Spinal cord (tissue), 10 donors: ENCODE measurements around the gene CEP89. TPM values are rescaled to one million over a fixed set of nuclear protein-coding genes. Genes with fewer than 3 reads are reported as not detected.

ENCODE experiments used
- DNase-seq, 6 donors: peaks; one replicate each; pipeline versions ENCODE4 v3.0.0 to v3.0.0-alpha.2; 2013 to 2015; ENCODE audit warnings: low spot score in 6 of 6, low read depth in 4 of 6
- H3K27ac ChIP-seq: one replicate; pipeline ENCODE4 v1.5.1; 2013; ENCODE audit warnings: low read depth, low read length, control low read depth
- H3K27me3 ChIP-seq: one replicate; pipeline ENCODE4 v1.6.1; 2013; ENCODE audit warnings: low read length; ENCODE audit not compliant: control insufficient read depth, insufficient read depth
- H3K36me3 ChIP-seq: one replicate; pipeline ENCODE4 v1.6.1; 2013; ENCODE audit warnings: low read length; ENCODE audit not compliant: control insufficient read depth, insufficient read depth
- H3K4me1 ChIP-seq: one replicate; pipeline ENCODE4 v1.6.1; 2013; ENCODE audit warnings: low read length; ENCODE audit not compliant: control insufficient read depth, insufficient read depth
- H3K4me3 ChIP-seq: one replicate; pipeline ENCODE4 v1.5.1; 2013; ENCODE audit warnings: low read depth, low read length, control low read depth
- H3K9me3 ChIP-seq: one replicate; pipeline ENCODE4 v1.6.1; 2013; ENCODE audit warnings: low read length; ENCODE audit not compliant: control insufficient read depth, insufficient read depth
- WGBS: methylation state at CpG from one replicate; pipeline ENCODE4 v1.1.5; 2013; ENCODE audit warnings: missing lambda C conversion rate; ENCODE audit not compliant: insufficient coverage; 5-methylcytosine and 5-hydroxymethylcytosine counted together
- polyA plus RNA-seq, 2 donors: library from polyadenylated mRNA; unstranded; fragments of 120-200 nt; gene quantifications; one replicate each; pipeline ENCODE4 v1.2.1, GENCODE V29; 2013; ENCODE audit not compliant: insufficient read length in 2 of 2
- total RNA-seq, 2 donors: library from RNA; depleted of rRNA in 1 of 2; stranded (reverse); fragments of 120-200 nt in 1 of 2; fragments of >200 nt in 1 of 2; gene quantifications; one replicate each; pipeline versions ENCODE4 v1.2.3 to v1.2.4, GENCODE V29; 2013 to 2014
- donor health status: healthy.

CEP89 gene
- total and polyA plus RNA-seq, 4 donors = 9.0 to 41.8 (median 26.3) TPM

DNA sequence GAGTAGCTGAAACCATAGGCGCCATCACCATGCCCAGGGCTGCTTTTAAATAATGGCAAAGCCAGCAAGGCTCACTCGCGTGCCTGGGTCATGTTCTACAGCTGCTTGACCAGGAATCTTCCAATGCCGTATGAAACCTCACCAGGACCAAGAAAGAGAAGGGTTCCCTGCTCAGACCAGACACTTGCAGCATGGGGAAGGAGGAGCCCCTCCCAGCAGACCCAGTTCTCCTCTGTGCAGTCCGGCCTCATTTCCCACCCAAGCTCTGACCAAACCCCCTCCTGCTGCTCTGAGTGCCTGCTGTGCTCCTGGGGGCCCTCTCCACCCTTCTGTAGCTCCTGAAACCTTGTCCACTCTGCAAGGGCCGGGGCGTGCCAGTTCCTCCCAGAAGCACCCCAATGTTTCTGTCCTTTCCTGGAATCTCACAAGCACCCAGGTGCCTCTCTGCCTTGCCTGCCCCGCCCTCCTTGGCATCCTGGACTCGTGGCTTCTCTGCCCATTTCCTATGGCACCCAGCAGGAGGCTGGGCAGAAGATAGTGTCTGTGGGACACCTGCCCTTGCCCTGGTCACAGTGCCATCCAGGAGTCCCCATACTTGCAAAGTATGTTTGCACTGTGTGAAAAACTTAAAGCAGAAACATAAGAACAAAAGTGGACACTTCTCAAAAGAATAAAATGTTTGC lies 95.4 kb downstream of the CEP89 start:
- no peaks in the 10 kb centered on the region for H3K9me3 ChIP-seq
- DNase-seq = no peak
- H3K4me3 ChIP-seq = no peak overlapping the region
- H3K27ac ChIP-seq = no peak overlapping the region
- WGBS = 88% methylated on average over 8 of the region's 9 CpGs
- H3K27me3 ChIP-seq = no peaks in the 10 kb centered on the region
- H3K36me3 ChIP-seq = peaks cover 44% of the 10 kb centered on the region
- H3K4me1 ChIP-seq = no peaks in the 10 kb centered on the region

DNA sequence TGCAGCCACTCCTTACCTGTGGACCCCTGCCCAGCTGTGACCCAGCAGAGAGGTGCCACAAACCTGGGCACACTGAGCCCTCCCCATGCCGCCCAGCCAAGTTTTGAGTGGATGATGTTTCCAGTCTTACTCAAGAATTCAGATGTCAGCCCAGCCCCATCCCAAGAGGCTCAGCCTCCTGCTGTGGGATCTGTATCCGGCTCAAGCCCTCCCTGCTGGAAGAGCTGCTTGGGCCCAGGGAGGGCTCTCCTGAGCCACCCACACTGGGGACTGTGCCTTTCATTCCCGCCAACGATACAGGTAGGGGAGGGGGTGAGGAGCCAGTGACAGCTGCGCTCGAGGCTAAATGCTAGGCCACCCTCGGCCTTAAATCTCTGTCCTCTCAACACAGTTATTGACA lies 96.3 kb downstream of the CEP89 start:
- no peak for DNase-seq
- Histone ChIP-seq H3K4me3 (no peak overlapping the region), H3K4me1 (peaks cover 3% of the 10 kb centered on the region), H3K36me3 (peaks cover 41% of the 10 kb centered on the region), H3K27me3 (no peaks in the 10 kb centered on the region), H3K27ac (no peak overlapping the region), H3K9me3 (no peaks in the 10 kb centered on the region)
- WGBS = 74% methylated on average over 2 of the region's 7 CpGs

DNA sequence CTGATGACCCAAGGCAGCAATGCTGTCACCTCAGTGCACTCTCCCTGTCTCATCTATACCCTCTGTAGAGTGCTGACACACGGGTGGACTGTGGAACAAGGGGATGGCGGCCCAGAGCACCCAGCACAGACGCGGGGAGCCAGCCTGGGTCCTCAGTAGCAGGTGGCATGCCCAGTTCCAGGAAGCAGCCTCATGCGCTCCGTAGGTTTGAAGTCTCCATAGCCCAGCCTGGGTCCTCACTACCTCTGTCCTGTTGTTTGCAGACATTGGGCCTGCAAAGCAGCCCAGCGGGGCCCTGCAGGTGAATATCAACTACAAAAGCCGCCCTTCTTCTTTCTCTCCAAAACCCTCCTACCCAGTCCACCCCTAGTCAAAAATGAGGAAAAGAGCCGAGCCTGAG lies 97.2 kb downstream of the CEP89 start:
- peaks cover 3% of the 10 kb centered on the region for H3K4me1 ChIP-seq
- H3K27ac ChIP-seq = no peak overlapping the region
- WGBS = 88% methylated on average over 7 of the region's 9 CpGs
- H3K36me3 ChIP-seq = peaks cover 33% of the 10 kb centered on the region
- no peaks in the 10 kb centered on the region for H3K9me3 ChIP-seq
- no peaks in the 10 kb centered on the region for H3K27me3 ChIP-seq
- no peak for DNase-seq
- no peak overlapping the region for H3K4me3 ChIP-seq

DNA sequence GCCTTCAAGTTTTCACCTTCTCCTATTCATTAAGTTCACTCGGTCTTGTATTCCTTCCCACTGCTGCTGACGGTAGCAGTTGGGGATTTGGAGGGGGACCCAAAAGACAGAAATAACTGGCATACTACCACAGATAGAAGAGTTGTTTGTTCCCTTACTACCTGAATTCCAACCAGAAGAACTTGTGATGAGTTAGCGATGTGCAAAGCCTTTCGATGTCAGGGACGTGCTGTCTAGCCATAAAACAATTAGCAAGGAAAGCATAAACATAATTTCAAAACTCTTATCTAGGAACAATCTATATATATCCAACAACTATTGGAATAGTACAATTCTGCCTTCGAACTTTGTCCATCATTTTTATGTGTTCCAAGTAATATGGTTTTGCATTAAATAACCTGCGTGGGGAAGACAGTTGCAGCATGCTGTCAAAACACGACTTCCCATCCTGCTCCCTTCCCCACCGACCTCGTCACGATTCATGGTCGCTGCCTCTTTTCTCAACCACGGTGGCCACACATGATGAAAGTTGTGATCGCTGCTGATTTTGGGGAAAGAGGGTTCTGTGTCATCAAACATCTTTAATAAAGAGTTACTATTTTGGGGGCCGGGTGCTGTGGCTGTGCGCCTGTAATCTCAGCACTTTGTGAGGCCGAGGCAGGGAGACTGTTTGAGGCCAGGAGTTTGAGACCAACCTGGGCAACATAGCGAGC lies 98.4 kb downstream of the CEP89 start:
- Histone ChIP-seq H3K27ac (no peak overlapping the region), H3K36me3 (peaks cover 21% of the 10 kb centered on the region), H3K4me3 (no peak overlapping the region), H3K27me3 (no peaks in the 10 kb centered on the region), H3K4me1 (peaks cover 3% of the 10 kb centered on the region), H3K9me3 (no peaks in the 10 kb centered on the region)
- WGBS = 97% methylated on average over 6 of the region's 18 CpGs
- no peak for DNase-seq

DNA sequence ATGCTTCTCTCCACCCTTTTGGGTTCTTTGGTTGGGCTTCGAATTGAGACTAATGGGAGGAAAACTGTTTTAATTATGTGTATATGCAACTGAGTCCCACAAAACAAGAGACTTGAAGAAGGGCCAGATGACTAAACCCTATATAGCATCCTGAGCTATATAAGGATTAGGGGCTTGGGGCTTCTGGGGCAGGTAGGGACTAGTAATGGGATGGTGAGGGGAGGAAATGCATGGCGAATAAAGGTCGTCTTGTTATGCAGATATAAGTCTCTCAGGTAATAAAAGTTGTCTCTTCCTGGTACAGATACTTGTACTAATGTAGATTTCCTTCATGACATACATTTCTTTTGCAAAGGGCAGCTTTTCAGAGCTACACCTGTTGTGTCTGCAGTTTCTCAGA lies 99.4 kb downstream of the CEP89 start:
- Histone ChIP-seq H3K4me3 (no peak overlapping the region), H3K27ac (no peak overlapping the region), H3K27me3 (no peaks in the 10 kb centered on the region), H3K36me3 (peaks cover 16% of the 10 kb centered on the region), H3K4me1 (peaks cover 3% of the 10 kb centered on the region), H3K9me3 (no peaks in the 10 kb centered on the region)
- no peak for DNase-seq
- WGBS = no CpG with 5 or more reads among the region's 3 CpGs

DNA sequence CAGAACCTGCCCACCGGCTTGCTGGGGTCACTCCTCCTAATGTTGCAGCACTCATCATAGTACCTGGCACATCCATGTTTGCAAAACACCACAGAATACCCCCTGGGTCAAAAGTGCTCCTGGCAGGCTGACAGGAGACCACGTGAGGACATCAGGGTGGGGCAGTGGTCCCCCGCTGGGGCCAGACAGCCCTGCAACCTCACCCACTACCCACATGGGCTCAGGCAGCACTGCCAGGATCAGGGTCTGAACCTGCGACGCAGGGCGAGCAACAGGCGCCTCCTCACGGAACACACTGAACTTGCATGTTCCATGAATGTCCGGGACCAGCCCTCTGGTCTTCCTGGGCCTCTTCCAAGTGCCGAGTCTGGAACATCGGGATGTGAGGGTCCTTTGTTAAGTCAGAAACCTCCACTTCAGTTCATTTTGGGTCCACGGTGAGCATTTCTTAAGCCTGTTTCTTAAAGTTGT lies 100.7 kb downstream of the CEP89 start:
- Histone ChIP-seq H3K9me3 (no peaks in the 10 kb centered on the region), H3K36me3 (peaks cover 5% of the 10 kb centered on the region), H3K4me1 (peaks cover 3% of the 10 kb centered on the region), H3K27me3 (no peaks in the 10 kb centered on the region), H3K27ac (no peak overlapping the region), H3K4me3 (no peak overlapping the region)
- 68% methylated on average over 12 of the region's 12 CpGs for whole genome bisulfite sequencing
- peak in 1 of 6 donors; percentile 9 for DNase-seq

DNA sequence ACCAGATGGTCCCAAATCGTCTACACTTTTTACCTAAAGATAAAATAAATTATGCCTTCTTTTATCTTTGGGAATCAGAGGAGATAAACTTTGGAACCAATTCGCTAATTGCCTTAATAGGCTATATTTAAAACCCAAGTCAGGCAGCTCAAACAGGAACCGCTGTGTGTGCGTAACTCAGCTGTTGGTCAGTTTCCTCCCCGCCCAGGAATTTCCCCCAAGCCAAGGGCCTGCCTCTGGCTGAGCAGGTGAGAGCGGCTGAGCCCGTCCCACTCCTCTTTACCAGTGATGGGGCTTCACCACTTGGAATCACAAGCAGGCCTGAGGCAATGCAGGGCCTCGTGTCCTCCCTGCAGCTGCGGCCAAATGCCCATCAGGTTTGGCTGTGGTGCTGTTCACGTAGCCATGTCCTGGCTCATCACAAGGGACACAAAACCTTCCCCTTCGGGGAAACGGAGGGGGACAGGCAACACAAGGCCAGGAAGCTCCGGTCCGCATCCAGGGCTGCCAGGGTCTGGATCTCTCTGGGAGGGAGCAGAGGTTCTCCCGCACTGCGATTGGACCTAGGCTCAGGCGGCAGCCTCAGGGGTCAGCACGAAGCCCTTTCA lies 101.7 kb downstream of the CEP89 start:
- Histone ChIP-seq H3K4me1 (peaks cover 3% of the 10 kb centered on the region), H3K4me3 (no peak overlapping the region), H3K36me3 (peaks cover 3% of the 10 kb centered on the region), H3K27me3 (no peaks in the 10 kb centered on the region), H3K27ac (no peak overlapping the region), H3K9me3 (no peaks in the 10 kb centered on the region)
- no peak for DNase-seq
- WGBS = 76% methylated on average over 17 of the region's 18 CpGs

DNA sequence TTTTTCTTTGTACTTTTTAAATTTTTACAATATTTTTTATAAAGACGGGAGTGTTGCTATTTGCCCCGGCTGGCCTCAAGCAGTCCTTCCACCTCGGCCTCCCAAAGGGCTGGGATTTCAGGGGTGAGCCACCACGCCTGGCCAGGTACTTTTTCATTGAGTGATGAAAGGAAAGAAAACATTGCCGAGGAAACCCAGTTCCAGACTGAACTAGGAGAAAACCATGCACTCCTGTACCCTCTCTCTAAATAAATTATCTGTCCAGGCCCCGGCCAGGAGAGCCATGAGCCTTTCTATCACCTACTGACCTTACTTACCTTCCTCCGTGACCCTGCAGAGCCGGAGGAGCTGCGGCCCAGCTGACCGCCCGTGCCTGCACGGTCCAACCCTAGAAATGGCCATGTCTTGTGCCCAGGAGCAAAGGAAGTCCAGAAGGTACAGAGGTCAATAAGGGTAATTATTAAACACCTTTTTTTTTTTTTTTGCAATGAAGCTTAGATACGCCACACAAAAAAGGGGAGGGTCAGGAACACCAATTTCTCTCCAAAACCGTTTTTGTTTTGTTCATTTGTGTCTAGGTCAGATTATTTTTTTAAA lies 102.3 kb downstream of the CEP89 start, which contains the start of gene SLC7A9:
TSS of gene SLC7A9 (minus strand) at position 399 of the 597 bp plus-strand sequence. CDS start 1,233 bp downstream, outside the sequence.
- no peak within 1 kb of the TSS for H3K4me3 ChIP-seq
- no peak within 1 kb of the TSS for H3K27ac ChIP-seq
- no peaks in the 10 kb centered on the region for H3K9me3 ChIP-seq
- no peaks in the 10 kb centered on the region for H3K27me3 ChIP-seq
- DNase-seq = no peak
- 89% methylated on average over 8 of the region's 14 CpGs for WGBS
- peaks cover 4% of the 10 kb centered on the region for H3K36me3 ChIP-seq
- H3K4me1 ChIP-seq = peaks cover 3% of the 10 kb centered on the region

DNA sequence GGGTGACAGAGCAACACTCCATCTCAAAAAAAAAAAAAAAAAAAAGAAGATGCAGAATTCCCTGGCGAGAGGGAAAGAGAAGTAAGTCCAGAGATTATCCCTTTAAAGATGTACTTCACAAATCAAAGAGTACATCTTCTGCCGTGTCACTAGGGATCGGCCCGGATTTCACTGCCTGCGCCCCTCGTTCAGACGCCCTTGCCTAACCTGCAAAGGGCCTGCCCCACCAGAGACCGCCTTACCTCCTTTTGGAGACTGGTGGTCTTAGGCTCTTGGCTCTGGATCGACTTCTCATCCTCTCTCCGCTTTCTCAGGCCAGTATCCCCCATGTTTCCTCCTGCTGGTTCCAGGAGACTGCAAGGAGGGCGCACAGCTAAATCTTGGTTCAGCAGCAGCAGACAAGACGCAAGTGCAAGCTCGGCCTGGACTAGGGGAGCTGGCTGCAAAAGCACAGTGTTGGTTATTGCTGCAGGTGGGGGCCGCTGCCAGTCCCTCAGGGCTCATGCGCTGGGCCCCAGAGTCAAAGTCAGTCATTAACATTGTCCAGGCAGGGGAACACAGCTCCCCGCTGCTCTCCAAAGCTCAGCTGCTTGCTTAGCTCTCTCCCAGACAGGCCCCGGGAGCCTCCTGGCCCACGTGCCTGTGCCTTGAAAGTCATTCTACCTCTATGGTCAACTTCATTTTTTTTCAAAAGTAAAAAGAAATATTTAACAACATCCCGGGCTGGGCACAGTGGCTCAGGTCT lies 103.4 kb downstream of the CEP89 start:
- no peak for DNase-seq
- Histone ChIP-seq H3K36me3 (peaks cover 12% of the 10 kb centered on the region), H3K27ac (no peak overlapping the region), H3K27me3 (no peaks in the 10 kb centered on the region), H3K4me3 (no peak overlapping the region), H3K4me1 (peaks cover 3% of the 10 kb centered on the region), H3K9me3 (no peaks in the 10 kb centered on the region)
- 82% methylated on average over 18 of the region's 19 CpGs for WGBS
